ENCODE results near the gene GJA3. TPM values are rescaled to one million over a fixed set of nuclear protein-coding genes. Genes with fewer than 3 reads are reported as not detected.
"Not testable (repeated sequence)": the region's sequence is repeated elsewhere in the genome, so short reads cannot be mapped to it uniquely, and the experiment has no call there.

GJA3 gene
- total and polyA plus RNA-seq, 12 donors: 4.0 to 30.1 (median 18.3) TPM

DNA sequence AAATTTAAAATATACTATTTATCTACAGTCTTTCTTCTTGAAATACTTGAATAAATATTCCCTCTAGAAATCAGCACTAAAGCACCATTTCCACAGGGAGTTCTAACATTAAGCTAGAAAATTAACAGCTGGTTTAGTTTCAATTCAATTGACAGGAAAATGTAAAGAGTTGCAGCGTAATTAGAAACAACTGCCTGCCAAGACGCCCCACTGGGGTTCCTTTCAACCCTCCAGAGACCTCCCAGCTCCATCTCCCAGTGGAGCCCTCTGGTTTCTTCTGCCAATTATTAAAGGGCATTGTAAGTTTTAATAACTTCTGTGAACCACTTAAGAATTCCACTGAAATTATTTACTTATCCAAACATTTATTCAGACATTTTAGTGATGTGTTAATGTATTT, 4.2 kb downstream of the GJA3 start:
- H3K27me3 ChIP-seq: peaks cover 0 to 91% (median 76%) of the 10 kb centered on the region in 7 donors
- H3K9me3 ChIP-seq: no peaks in the 10 kb centered on the region
- DNase-seq (no peak), ATAC-seq (no peak)
- no peak overlapping the region for H3K4me3 ChIP-seq
- 28 to 32% methylated on average over 2 of the region's 2 CpGs for WGBS, 2 donors
- intact Hi-C loops (cut with DNase I): no loop called here
- no peaks in the 10 kb centered on the region for H3K36me3 ChIP-seq
- H3K27ac ChIP-seq: no peak overlapping the region
- TF ChIP-seq, protein P1, sequence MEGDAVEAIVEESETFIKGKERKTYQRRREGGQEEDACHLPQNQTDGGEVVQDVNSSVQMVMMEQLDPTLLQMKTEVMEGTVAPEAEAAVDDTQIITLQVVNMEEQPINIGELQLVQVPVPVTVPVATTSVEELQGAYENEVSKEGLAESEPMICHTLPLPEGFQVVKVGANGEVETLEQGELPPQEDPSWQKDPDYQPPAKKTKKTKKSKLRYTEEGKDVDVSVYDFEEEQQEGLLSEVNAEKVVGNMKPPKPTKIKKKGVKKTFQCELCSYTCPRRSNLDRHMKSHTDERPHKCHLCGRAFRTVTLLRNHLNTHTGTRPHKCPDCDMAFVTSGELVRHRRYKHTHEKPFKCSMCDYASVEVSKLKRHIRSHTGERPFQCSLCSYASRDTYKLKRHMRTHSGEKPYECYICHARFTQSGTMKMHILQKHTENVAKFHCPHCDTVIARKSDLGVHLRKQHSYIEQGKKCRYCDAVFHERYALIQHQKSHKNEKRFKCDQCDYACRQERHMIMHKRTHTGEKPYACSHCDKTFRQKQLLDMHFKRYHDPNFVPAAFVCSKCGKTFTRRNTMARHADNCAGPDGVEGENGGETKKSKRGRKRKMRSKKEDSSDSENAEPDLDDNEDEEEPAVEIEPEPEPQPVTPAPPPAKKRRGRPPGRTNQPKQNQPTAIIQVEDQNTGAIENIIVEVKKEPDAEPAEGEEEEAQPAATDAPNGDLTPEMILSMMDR (IDR thresholded peaks at IDR 0.05): no peak
- H3K4me1 ChIP-seq: peaks cover 0 to 19% (median 12%) of the 10 kb centered on the region in 9 donors

DNA sequence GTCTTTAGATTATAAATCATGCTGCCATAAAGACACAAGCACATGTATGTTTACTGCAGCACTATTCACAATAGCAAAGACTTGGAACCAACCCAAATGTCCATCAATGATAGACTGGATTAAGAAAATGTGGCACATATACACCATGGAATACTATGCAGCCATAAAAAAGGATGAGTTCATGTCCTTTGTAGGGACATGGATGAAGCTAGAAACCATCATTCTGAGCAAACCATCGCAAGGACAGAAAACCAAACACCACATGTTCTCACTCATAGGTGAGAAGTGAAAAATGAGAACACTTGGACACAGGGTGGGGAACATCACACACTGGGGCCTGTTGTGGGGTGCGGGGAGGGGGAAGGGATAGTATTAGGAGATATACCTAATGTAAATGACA, 7.6 kb downstream of the GJA3 start:
- H3K9me3 ChIP-seq; ATAC-seq; H3K4me3 ChIP-seq; H3K27ac ChIP-seq; H3K36me3 ChIP-seq; intact Hi-C loops (cut with DNase I); DNase-seq: not testable (repeated sequence)
- whole genome bisulfite sequencing, 2 donors: 89 to 98% methylated on average over 2 of the region's 2 CpGs
- Histone ChIP-seq H3K4me1 (peaks cover 0 to 23% (median 6%) of the 10 kb centered on the region in 9 donors), H3K27me3 (peaks cover 0 to 69% (median 53%) of the 10 kb centered on the region in 7 donors)

DNA sequence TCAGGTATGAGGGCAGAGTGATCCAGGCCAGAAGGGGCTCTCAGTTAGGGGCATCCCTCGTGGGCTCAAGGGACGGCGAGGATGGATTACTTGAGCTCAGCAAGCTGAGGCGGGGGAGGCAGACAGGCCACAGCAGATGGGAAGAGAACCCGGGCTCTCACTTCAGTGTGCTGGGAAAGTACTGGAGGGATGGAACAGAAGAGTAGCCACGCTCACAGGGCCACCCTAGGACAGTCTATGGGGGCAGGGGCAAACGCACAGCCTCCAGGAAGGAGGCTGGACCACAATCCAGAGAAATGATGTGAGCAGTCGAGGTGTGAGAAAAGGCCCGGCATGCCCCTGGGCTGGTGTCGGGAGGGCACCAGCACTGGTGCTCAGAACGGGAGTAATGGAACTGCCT, 9.2 kb downstream of the GJA3 start:
- 65 to 72% methylated on average over 11 of the region's 11 CpGs for WGBS, 2 donors
- no peak overlapping the region for H3K27ac ChIP-seq
- peaks cover 0 to 28% (median 6%) of the 10 kb centered on the region in 9 donors for H3K4me1 ChIP-seq
- intact Hi-C loops (cut with DNase I): no loop called here
- TF ChIP-seq, protein P1 (IDR thresholded peaks at IDR 0.05): no peak
- no peaks in the 10 kb centered on the region for H3K36me3 ChIP-seq
- no peak overlapping the region for H3K4me3 ChIP-seq
- H3K9me3 ChIP-seq: no peaks in the 10 kb centered on the region
- H3K27me3 ChIP-seq: peaks cover 0 to 53% (median 36%) of the 10 kb centered on the region in 7 donors
- ATAC-seq (peak in 1 of 8 donors; percentile 18), DNase-seq (no peak)

DNA sequence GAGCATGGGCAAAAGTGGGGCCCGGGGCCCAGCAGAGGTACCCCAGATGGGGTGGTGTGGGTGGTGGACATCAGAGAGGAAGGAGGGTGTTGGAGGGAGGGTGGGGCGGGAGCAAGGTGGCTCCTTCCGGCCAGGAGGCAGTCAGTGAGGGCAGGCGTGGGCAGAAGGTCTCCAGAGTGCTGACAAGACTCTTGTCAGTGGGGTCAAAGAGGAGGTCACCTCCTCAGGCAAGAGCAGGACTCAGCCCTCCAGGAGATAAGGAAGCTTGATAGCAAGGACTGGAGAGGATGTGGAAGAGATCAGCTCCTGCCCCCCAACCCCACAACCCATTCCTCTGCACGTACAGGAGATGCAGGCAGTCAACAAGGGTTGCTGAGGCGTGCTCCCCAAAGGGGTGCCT, 9.8 kb downstream of the GJA3 start:
- DNase-seq (no peak), ATAC-seq (peak in 2 of 8 donors; percentile 36 to 48)
- no peaks in the 10 kb centered on the region for H3K9me3 ChIP-seq
- H3K4me3 ChIP-seq: no peak overlapping the region
- intact Hi-C loops (cut with DNase I): no loop called here
- peaks cover 0 to 47% (median 30%) of the 10 kb centered on the region in 7 donors for H3K27me3 ChIP-seq
- 40 to 45% methylated on average over 6 of the region's 6 CpGs for WGBS, 2 donors
- H3K36me3 ChIP-seq: no peaks in the 10 kb centered on the region
- TF ChIP-seq, protein P1 (IDR thresholded peaks at IDR 0.05): no peak
- no peak overlapping the region for H3K27ac ChIP-seq
- peaks cover 0 to 34% (median 7%) of the 10 kb centered on the region in 9 donors for H3K4me1 ChIP-seq

- Histone ChIP-seq H3K4me3 (no peak overlapping the region), H3K27me3 (peaks cover 0 to 42% (median 26%) of the 10 kb centered on the region in 7 donors)
- peak in 5 of 8 donors; percentile 35 to 53 (median 44) for ATAC-seq
Measured at GRCh38 chr13:20150561-20150960, 10.3 kb downstream of the GJA3 start.

More at GRCh38 chr13:20150561-20150960, 10.3 kb downstream of the GJA3 start:
- peaks cover 0 to 38% (median 12%) of the 10 kb centered on the region in 9 donors for H3K4me1 ChIP-seq
- H3K36me3 ChIP-seq: no peaks in the 10 kb centered on the region
- DNase-seq: no peak
- H3K27ac ChIP-seq: peak overlapping the region in 2 of 10 donors; percentile 27 to 34
- intact Hi-C loops (cut with DNase I): no loop called here
- WGBS, 2 donors: 59 to 72% methylated on average over 9 of the region's 9 CpGs
- H3K9me3 ChIP-seq: no peaks in the 10 kb centered on the region
- TF ChIP-seq, protein P1 (IDR thresholded peaks at IDR 0.05): no peak
